ENCODE results near the gene SIRT5. TPM values are rescaled to one million over a fixed set of nuclear protein-coding genes. Genes with fewer than 3 reads are reported as not detected.

The SIRT5 gene
- polyA plus RNA-seq, 1 donor from 2014 or later = 15.9 TPM

- Histone ChIP-seq H3K9me3 (ENCODE audit: low read length) (no peaks in the 10 kb centered on the region), H3F3A (ENCODE audit: insufficient read depth, low read length, poor library complexity, severe bottlenecking) (no peaks in the 10 kb centered on the region), H4K20me1 (ENCODE audit: insufficient read depth) (no peaks in the 10 kb centered on the region), H3K36me3 (ENCODE audit: insufficient read depth, low read length) (no peaks in the 10 kb centered on the region), H3K79me2 (replicated peaks; ENCODE audit: insufficient read depth, low read length) (peaks cover 72% of the 10 kb centered on the region), H3K27ac (ENCODE audit: low read length) (no peak overlapping the region), H3K4me3 (ENCODE audit: low read length) (no peak overlapping the region), H3K9me2 (ENCODE audit: insufficient read depth, low read length) (no peaks in the 10 kb centered on the region), H3K4me2 (ENCODE audit: low read length) (no peak overlapping the region), H3K27me3 (ENCODE audit: insufficient read depth, low read depth, low read length) (no peaks in the 10 kb centered on the region), H2AFZ (ENCODE audit: low read depth, low read length) (no peak overlapping the region), H3K9ac (ENCODE audit: low read length) (no peak overlapping the region)
- TF ChIP-seq SMC3 (conservative IDR thresholded peaks at IDR 0.05; ENCODE audit: poor library complexity) (no peak), EP300 (conservative IDR thresholded peaks at IDR 0.05; ENCODE audit: poor library complexity, severe bottlenecking) (no peak), POLR2AphosphoS5 (IDR thresholded peaks at IDR 0.05) (no peak), RAD21 (conservative IDR thresholded peaks at IDR 0.05) (no peak), REST (IDR thresholded peaks at IDR 0.05; ENCODE audit: borderline replicate concordance) (no peak), CTCF (IDR thresholded peaks at IDR 0.05; ENCODE audit: poor library complexity, severe bottlenecking) (no peak), TAF1 (IDR thresholded peaks at IDR 0.05; ENCODE audit: low read depth) (no peak), EZH2 (IDR thresholded peaks at IDR 0.05; ENCODE audit: borderline replicate concordance, insufficient read depth, low read length, poor library complexity, severe bottlenecking) (no peak), MXI1 (conservative IDR thresholded peaks at IDR 0.05; ENCODE audit: poor library complexity, severe bottlenecking) (no peak)
These were observed 85.9 kb downstream of the SIRT5 start for GRCh38 chr6:13660273-13660672.

- no peaks in the 10 kb centered on the region for H3K9me2 ChIP-seq (ENCODE audit: insufficient read depth, low read length)
- H3K9me3 ChIP-seq (ENCODE audit: low read length) = no peaks in the 10 kb centered on the region
- H3K4me3 ChIP-seq (ENCODE audit: low read length) = no peak overlapping the region
- H3K27me3 ChIP-seq (ENCODE audit: insufficient read depth, low read depth, low read length) = no peaks in the 10 kb centered on the region
- TF ChIP-seq EP300 (conservative IDR thresholded peaks at IDR 0.05; ENCODE audit: poor library complexity, severe bottlenecking) (no peak), POLR2AphosphoS5 (IDR thresholded peaks at IDR 0.05) (no peak), MXI1 (conservative IDR thresholded peaks at IDR 0.05; ENCODE audit: poor library complexity, severe bottlenecking) (no peak), TAF1 (IDR thresholded peaks at IDR 0.05; ENCODE audit: low read depth) (no peak), CTCF (IDR thresholded peaks at IDR 0.05; ENCODE audit: poor library complexity, severe bottlenecking) (no peak), SMC3 (conservative IDR thresholded peaks at IDR 0.05; ENCODE audit: poor library complexity) (no peak), EZH2 (IDR thresholded peaks at IDR 0.05; ENCODE audit: borderline replicate concordance, insufficient read depth, low read length, poor library complexity, severe bottlenecking) (no peak), REST (IDR thresholded peaks at IDR 0.05; ENCODE audit: borderline replicate concordance) (no peak), RAD21 (conservative IDR thresholded peaks at IDR 0.05) (no peak)
- no peaks in the 10 kb centered on the region for H3K36me3 ChIP-seq (ENCODE audit: insufficient read depth, low read length)
- no peak overlapping the region for H3K9ac ChIP-seq (ENCODE audit: low read length)
- no peak overlapping the region for H3K27ac ChIP-seq (ENCODE audit: low read length)
- H3K4me2 ChIP-seq (ENCODE audit: low read length) = no peak overlapping the region
- H2AFZ ChIP-seq (ENCODE audit: low read depth, low read length) = no peak overlapping the region
- no peaks in the 10 kb centered on the region for H4K20me1 ChIP-seq (ENCODE audit: insufficient read depth)
- H3F3A ChIP-seq (ENCODE audit: insufficient read depth, low read length, poor library complexity, severe bottlenecking) = no peaks in the 10 kb centered on the region
- peaks cover 78% of the 10 kb centered on the region for H3K79me2 ChIP-seq (replicated peaks; ENCODE audit: insufficient read depth, low read length)
These were observed 86.5 kb downstream of the SIRT5 start for GRCh38 chr6:13660893-13661292.

Measured in neural cell (in vitro differentiated cells).